Measurements from ENCODE around the gene SPN.

DNA sequence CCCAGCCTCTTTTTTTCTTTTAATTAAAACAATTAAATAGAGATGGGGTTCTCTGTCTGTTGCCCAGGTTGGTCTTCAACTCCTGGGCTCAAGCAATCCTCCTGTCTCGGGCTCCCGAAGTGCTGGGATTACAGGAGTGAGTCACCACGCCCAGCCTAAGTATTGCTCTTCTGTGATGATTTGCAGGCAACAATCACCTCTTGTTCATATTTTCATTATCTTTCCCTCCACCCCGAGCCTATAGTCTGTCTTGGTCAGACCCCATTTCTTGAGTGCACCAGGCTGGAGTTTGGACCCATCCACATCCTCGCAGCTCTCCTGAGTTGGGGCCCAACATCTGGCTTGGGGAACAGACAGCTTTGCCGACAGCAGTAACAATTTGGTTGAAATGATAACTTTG, 4.3 kb upstream of the SPN start:
- TF ChIP-seq, protein P1, sequence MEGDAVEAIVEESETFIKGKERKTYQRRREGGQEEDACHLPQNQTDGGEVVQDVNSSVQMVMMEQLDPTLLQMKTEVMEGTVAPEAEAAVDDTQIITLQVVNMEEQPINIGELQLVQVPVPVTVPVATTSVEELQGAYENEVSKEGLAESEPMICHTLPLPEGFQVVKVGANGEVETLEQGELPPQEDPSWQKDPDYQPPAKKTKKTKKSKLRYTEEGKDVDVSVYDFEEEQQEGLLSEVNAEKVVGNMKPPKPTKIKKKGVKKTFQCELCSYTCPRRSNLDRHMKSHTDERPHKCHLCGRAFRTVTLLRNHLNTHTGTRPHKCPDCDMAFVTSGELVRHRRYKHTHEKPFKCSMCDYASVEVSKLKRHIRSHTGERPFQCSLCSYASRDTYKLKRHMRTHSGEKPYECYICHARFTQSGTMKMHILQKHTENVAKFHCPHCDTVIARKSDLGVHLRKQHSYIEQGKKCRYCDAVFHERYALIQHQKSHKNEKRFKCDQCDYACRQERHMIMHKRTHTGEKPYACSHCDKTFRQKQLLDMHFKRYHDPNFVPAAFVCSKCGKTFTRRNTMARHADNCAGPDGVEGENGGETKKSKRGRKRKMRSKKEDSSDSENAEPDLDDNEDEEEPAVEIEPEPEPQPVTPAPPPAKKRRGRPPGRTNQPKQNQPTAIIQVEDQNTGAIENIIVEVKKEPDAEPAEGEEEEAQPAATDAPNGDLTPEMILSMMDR (IDR thresholded peaks at IDR 0.05), result no peak
- no peak for TF ChIP-seq POLR2A (IDR thresholded peaks at IDR 0.05)
